DND-41 (cell line): Measurements from ENCODE around the gene SLC25A22.

Source experiments
- ATAC-seq: fragments of 200-7000 bp; cut with Tn5 transposase; 3 replicates; pipeline ENCODE4 v1.9.1; 2021; ENCODE audit warnings: low read depth; ENCODE audit not compliant: insufficient read depth
- DNase-seq: peaks from one replicate; pipeline ENCODE4 v3.0.0-alpha.2; 2020
- H2AFZ ChIP-seq: 2 replicates; pipeline ENCODE4 v1.6.0; 2012; ENCODE audit warnings: low read depth, low read length
- H3K27ac ChIP-seq: 2 replicates; pipeline ENCODE4 v1.5.1; 2012; ENCODE audit warnings: low read length, inconsistent platforms
- H3K27me3 ChIP-seq: fragments of 200-600 bp; sonication (generic); 2 replicates; pipeline ENCODE4 v1.6.0; 2012; ENCODE audit warnings: low read length, mild to moderate bottlenecking, inconsistent platforms; ENCODE audit not compliant: insufficient read depth, poor library complexity
- H3K36me3 ChIP-seq: 2 replicates; pipeline ENCODE4 v1.5.1; 2012; ENCODE audit warnings: low read length, inconsistent platforms; ENCODE audit not compliant: insufficient read depth
- H3K4me1 ChIP-seq: 2 replicates; pipeline ENCODE4 v1.5.1; 2012; ENCODE audit warnings: mild to moderate bottlenecking, low read length; ENCODE audit not compliant: insufficient read depth
- H3K4me2 ChIP-seq: 2 replicates; pipeline ENCODE4 v1.6.0; 2012; ENCODE audit warnings: mild to moderate bottlenecking, moderate library complexity, low read length, inconsistent platforms; ENCODE audit not compliant: insufficient read depth
- H3K4me3 ChIP-seq, 2 experiments: fragments of 200-600 bp in 1 of 2; shearing (Covaris generic) in 1 of 2; 2 replicates each; pipeline ENCODE4 v1.5.1; 2012 to 2016; ENCODE audit warnings: inconsistent platforms in 2 of 2, low read length in 2 of 2, mild to moderate bottlenecking in 2 of 2, low read depth in 1 of 2, moderate library complexity in 1 of 2
- H3K79me2 ChIP-seq: 2 replicates; pipeline ENCODE4 v1.6.0; 2012; ENCODE audit warnings: low read length, inconsistent platforms; ENCODE audit not compliant: insufficient read depth
- H3K9ac ChIP-seq: 2 replicates; pipeline ENCODE4 v1.6.0; 2012; ENCODE audit warnings: low read depth, mild to moderate bottlenecking, inconsistent platforms, low read length, moderate library complexity
- H3K9me3 ChIP-seq: 2 replicates; pipeline ENCODE4 v1.5.1; 2012; ENCODE audit warnings: low read length, moderate library complexity, mild to moderate bottlenecking, inconsistent platforms; ENCODE audit not compliant: insufficient read depth, severe bottlenecking
- H4K20me1 ChIP-seq: 2 replicates; pipeline ENCODE4 v1.6.0; 2012; ENCODE audit warnings: low read length; ENCODE audit not compliant: insufficient read depth
- CTCF ChIP-seq: IDR thresholded peaks from 2 replicates; pipeline ENCODE4 v1.5.1; 2012; ENCODE audit warnings: borderline replicate concordance, low read length, moderate library complexity, mild to moderate bottlenecking; ENCODE audit not compliant: poor library complexity, severe bottlenecking; ENCODE audit errors: extremely low read depth
- EZH2 ChIP-seq: IDR thresholded peaks from 3 replicates; pipeline ENCODE4 v1.6.1; 2012; ENCODE audit warnings: borderline replicate concordance, low read depth, mild to moderate bottlenecking, moderate library complexity, low read length, inconsistent platforms; ENCODE audit not compliant: severe bottlenecking

SLC25A22 gene

DNA sequence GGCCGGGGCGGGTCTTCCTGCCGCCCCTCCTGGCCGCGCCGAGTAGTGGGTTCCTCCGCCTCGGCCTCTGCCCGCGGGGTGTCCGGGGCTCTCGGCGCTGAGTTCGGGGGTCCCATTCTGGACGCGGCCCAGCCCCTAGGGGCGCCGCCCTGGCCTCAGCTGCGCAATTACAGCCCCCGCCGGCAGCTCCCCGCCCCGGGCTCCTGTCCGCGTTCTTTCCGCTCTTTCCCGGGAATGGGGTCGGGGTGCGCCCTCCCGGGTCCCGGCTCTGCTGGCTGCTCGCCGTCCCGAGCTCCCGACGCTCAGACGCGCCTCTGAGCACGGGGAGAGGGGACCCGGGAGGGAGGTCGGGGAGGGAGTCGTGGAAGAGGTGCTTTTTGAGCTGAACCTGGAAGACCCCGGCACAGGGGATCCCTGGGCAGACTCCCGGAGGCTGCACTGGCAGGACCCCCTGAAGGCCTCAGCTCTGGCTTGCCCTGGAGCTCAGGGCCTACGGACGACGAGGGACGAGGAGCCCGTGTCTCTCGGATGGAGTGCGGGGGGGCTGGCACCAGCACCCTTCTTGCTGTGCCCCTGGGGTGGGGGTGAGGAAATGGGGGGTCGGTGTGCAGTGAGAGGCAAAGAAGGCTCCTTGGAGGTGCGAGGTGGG lies 45.1 kb upstream of the SLC25A22 start:
- Histone ChIP-seq H3K27ac (no peak overlapping the region), H3K79me2 (peaks cover 21% of the 10 kb centered on the region), H4K20me1 (peaks cover 27% of the 10 kb centered on the region), H3K9ac (peak overlapping the region; percentile 91), H2AFZ (peak overlapping the region; percentile 38), H3K4me1 (peaks cover 39% of the 10 kb centered on the region), H3K4me2 (peak overlapping the region; percentile 91), H3K36me3 (peaks cover 29% of the 10 kb centered on the region), H3K27me3 (no peaks in the 10 kb centered on the region), H3K4me3 (peak overlapping the region; percentile 98 to 100; a peak in 3 of 4 replicates), H3K9me3 (no peaks in the 10 kb centered on the region)
- ATAC-seq (peak; percentile 8; the same call in 1 of the 3 replicates), DNase-seq (no peak)
- TF ChIP-seq CTCF (no peak), EZH2 (peak; percentile 53)

DNA sequence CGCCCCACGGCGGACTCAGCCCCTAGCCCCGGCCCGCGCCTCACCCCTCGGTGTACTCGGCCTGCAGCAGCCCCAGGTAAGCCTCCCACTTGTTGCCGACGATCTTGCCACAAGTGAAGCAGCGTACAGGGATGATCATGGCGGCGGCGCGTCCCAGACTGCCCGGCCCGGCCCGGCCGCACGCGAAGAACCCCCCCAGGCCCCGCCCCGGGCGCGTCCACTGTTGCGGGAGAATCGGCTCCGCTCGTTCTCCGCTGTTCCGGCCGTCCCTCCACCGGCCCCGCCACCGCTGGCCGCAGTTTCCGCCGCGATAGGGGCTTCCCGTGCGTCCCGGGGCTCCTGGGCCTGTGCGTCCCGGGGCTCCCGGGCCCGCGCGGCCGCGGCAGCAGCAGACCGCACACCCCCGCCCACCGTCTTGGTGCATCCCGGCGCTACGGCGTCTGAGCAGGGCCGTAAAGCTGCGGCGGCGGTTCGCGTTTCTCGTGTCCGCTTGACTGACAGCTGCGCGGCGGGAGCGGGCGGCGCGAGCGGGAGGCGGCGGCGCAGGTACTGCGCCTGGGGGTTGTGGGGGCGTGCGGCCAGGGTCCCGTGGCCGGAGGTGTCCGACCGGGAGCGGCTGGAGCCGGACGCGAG lies 44.4 kb upstream of the SLC25A22 start, which contains the start of the genes POLR2L and TSPAN4:
POLR2L (minus strand) TSS at position 160 of the 633 bp plus-strand sequence; CDS start at position 139, 21 bp downstream.
TSPAN4 (plus strand) TSS at position 483 of the 633 bp plus-strand sequence. CDS start 7,453 bp downstream, outside the sequence.
- Histone ChIP-seq H3K4me1 (peaks cover 39% of the 10 kb centered on the region), H3K79me2 (peaks cover 21% of the 10 kb centered on the region), H3K9me3 (no peaks in the 10 kb centered on the region), H2AFZ (peak within 1 kb of the TSS; percentile 90), H3K4me3 (peak within 1 kb of the TSS; percentile 98 to 100), H3K36me3 (peaks cover 36% of the 10 kb centered on the region), H3K27ac (peak within 1 kb of the TSS; percentile 87), H3K4me2 (peak within 1 kb of the TSS; percentile 91), H3K27me3 (no peaks in the 10 kb centered on the region), H4K20me1 (peaks cover 27% of the 10 kb centered on the region; the same call in 1 of the 2 replicates), H3K9ac (peak within 1 kb of the TSS; percentile 91)
- TF ChIP-seq CTCF = no peak
- no peak for TF ChIP-seq EZH2
- ATAC-seq (peak; percentile 74), DNase-seq (peak; percentile 85)

- peak overlapping the region; percentile 87 for H3K27ac ChIP-seq
- TF ChIP-seq CTCF (no peak), EZH2 (no peak)
- H2AFZ ChIP-seq = peak overlapping the region; percentile 90
- DNase-seq (no peak), ATAC-seq (peak; percentile 54)
- H3K79me2 ChIP-seq = peaks cover 21% of the 10 kb centered on the region
- H3K9me3 ChIP-seq = no peaks in the 10 kb centered on the region
- peak overlapping the region; percentile 91 for H3K4me2 ChIP-seq
- H3K4me1 ChIP-seq = peaks cover 39% of the 10 kb centered on the region
- H3K4me3 ChIP-seq = peak overlapping the region; percentile 98 to 100
- H3K9ac ChIP-seq = peak overlapping the region; percentile 91
- H3K27me3 ChIP-seq = no peaks in the 10 kb centered on the region
- peaks cover 27% of the 10 kb centered on the region; the same call in 1 of the 2 replicates for H4K20me1 ChIP-seq
- H3K36me3 ChIP-seq = peaks cover 41% of the 10 kb centered on the region
Observed at GRCh38 chr11:841981-842369, 43.9 kb upstream of the SLC25A22 start.
